Progenitor cell of endocrine pancreas (in vitro differentiated cells): ENCODE results near the gene CXCL3. TPM values are rescaled to one million over a fixed set of nuclear protein-coding genes. Genes with fewer than 3 reads are reported as not detected.
A peak's percentile ranks its signal among the peaks of the same experiment; 100 is the strongest.

ENCODE experiments used
- DNase-seq: peaks from one replicate; pipeline ENCODE4 v3.0.0; 2021; ENCODE audit warnings: low spot score; ENCODE audit not compliant: unreplicated experiment
- H3K27ac Mint-ChIP-seq: 2 replicates; pipeline ENCODE4 v1.8.0; 2021; ENCODE audit warnings: mild to moderate bottlenecking, moderate library complexity, mixed read lengths
- H3K27me3 Mint-ChIP-seq: 2 replicates; pipeline ENCODE4 v1.8.0; 2021; ENCODE audit warnings: mixed read lengths
- H3K36me3 Mint-ChIP-seq: 2 replicates; pipeline ENCODE4 v1.8.0; 2022; ENCODE audit warnings: mixed read lengths; ENCODE audit not compliant: insufficient read depth
- H3K4me1 Mint-ChIP-seq: 2 replicates; pipeline ENCODE4 v1.8.0; 2021; ENCODE audit warnings: low read depth, mixed read lengths
- H3K4me3 Mint-ChIP-seq: 2 replicates; pipeline ENCODE4 v1.8.0; 2021; ENCODE audit warnings: low read depth, mild to moderate bottlenecking, moderate library complexity, mixed read lengths
- H3K9me3 Mint-ChIP-seq: 2 replicates; pipeline ENCODE4 v1.8.0; 2021; ENCODE audit warnings: low read depth, mixed read lengths
- total RNA-seq: library from RNA; stranded (reverse); gene quantifications from 2 replicates; pipeline ENCODE4 v1.2.1, GENCODE V29; 2021
- TF ChIP-seq, protein P1 (sequence below): fragments of 200-600 bp; sonication (generic); IDR thresholded peaks from one replicate; pipeline ENCODE4 v1.5.0; 2021; ENCODE audit warnings: antibody characterized with exemption, mild to moderate bottlenecking; ENCODE audit not compliant: unreplicated experiment

Gene CXCL3
- total RNA-seq, 1 donor from 2014 or later, result 1.7 TPM

- Mint-ChIP-seq H3K4me3 (peak overlapping the region; percentile 90), H3K27me3 (peaks cover 33% of the 10 kb centered on the region), H3K36me3 (no peaks in the 10 kb centered on the region), H3K9me3 (no peaks in the 10 kb centered on the region), H3K27ac (peak overlapping the region; percentile 90), H3K4me1 (peaks cover 15% of the 10 kb centered on the region)
- peak; percentile 14 for DNase-seq
- TF ChIP-seq, protein P1, sequence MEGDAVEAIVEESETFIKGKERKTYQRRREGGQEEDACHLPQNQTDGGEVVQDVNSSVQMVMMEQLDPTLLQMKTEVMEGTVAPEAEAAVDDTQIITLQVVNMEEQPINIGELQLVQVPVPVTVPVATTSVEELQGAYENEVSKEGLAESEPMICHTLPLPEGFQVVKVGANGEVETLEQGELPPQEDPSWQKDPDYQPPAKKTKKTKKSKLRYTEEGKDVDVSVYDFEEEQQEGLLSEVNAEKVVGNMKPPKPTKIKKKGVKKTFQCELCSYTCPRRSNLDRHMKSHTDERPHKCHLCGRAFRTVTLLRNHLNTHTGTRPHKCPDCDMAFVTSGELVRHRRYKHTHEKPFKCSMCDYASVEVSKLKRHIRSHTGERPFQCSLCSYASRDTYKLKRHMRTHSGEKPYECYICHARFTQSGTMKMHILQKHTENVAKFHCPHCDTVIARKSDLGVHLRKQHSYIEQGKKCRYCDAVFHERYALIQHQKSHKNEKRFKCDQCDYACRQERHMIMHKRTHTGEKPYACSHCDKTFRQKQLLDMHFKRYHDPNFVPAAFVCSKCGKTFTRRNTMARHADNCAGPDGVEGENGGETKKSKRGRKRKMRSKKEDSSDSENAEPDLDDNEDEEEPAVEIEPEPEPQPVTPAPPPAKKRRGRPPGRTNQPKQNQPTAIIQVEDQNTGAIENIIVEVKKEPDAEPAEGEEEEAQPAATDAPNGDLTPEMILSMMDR, result no peak
Measured at GRCh38 chr4:74038086-74038424, 434 bp downstream of the CXCL3 start.

DNA sequence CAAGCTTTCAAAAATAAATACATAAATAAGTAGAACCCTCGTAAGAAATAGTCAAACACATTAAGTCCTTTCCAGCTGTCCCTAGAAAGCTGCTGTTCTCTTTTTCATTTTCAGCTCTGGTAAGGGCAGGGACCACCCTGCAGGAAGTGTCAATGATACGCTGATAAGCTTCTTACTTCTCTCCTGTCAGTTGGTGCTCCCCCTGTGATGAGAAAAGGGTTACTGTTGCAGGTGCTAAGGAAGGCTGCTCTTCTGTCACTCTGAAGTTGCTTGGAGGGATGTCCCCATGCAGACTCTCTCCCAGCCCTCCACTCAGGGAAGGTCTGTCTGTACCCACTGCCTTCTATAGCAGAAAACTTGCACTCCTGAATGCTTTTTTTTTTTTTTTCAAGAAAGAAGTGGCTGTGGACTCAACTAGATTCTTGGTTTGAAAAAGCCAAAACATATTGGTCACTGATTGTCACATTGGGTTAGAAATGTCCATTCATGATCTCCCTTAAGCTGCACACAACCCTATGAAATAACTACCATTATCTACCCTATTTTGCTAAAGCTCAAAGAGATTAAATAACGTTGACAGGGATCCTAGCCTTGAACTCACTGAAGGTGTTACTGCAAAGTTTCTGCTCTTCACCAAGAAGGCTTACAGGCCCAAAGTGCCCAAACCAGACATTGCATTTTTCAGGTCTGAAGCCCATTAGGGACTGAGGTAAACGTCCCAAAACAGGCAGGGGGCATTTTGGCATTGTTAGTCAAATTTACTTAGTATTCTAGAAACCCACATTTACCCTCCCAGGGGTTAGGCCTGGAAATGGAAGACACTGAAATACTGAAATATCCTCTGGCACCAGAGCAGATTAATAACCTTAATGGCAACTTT is 1.2 kb downstream of the CXCL3 start:
- peaks cover 15% of the 10 kb centered on the region for H3K4me1 Mint-ChIP-seq
- peaks cover 35% of the 10 kb centered on the region for H3K27me3 Mint-ChIP-seq
- no peak for DNase-seq
- no peak overlapping the region for H3K27ac Mint-ChIP-seq
- no peaks in the 10 kb centered on the region for H3K9me3 Mint-ChIP-seq
- TF ChIP-seq, protein P1, result no peak
- peak overlapping the region; percentile 90 for H3K4me3 Mint-ChIP-seq
- no peaks in the 10 kb centered on the region for H3K36me3 Mint-ChIP-seq

DNA sequence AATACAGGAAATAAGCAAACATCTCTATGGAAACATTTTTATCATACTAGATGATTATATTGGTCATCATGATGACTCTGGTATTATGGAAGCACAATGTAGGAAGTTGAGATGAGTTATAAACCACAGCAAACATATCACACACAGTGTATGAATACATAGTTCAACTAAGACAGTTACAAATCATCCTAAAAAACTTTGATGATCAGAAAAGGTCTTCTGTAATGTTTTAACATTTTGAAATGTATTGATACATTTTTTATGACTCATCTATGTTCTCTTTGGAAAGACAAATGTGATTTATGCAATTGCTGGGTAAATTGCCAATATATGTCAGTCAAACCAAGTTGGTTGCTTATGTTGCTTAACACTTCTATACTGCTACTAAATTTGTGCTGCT is 4.8 kb downstream of the CXCL3 start:
- no peak overlapping the region for H3K4me3 Mint-ChIP-seq
- DNase-seq, result no peak
- H3K36me3 Mint-ChIP-seq, result no peaks in the 10 kb centered on the region
- peaks cover 13% of the 10 kb centered on the region for H3K27me3 Mint-ChIP-seq
- no peaks in the 10 kb centered on the region for H3K9me3 Mint-ChIP-seq
- peaks cover 7% of the 10 kb centered on the region for H3K4me1 Mint-ChIP-seq
- no peak overlapping the region for H3K27ac Mint-ChIP-seq
- TF ChIP-seq, protein P1, result no peak

DNA sequence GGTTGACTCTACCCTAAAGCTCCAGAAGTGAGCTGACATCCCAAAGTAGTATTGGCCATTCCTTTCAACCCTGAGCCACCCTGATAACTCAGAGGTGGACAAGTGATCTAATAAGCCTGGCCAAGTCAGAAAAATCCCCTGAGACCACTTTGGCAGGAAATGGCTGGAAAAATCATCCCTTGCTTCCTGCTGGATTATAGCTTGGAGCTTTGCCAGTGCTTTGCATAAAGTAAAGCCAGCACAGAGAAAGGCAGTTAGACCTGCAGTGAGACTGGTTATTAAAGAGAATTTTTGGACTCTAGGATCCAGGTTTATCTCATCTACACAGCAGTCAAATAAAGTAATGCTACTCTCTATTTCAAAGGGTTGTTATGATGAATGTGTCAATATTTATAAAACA is 6.4 kb downstream of the CXCL3 start:
- H3K9me3 Mint-ChIP-seq, result no peaks in the 10 kb centered on the region
- no peak overlapping the region for H3K27ac Mint-ChIP-seq
- H3K27me3 Mint-ChIP-seq, result peaks cover 13% of the 10 kb centered on the region
- no peak overlapping the region for H3K4me3 Mint-ChIP-seq
- TF ChIP-seq, protein P1, result no peak
- no peak for DNase-seq
- H3K4me1 Mint-ChIP-seq, result peaks cover 1% of the 10 kb centered on the region
- H3K36me3 Mint-ChIP-seq, result no peaks in the 10 kb centered on the region

DNA sequence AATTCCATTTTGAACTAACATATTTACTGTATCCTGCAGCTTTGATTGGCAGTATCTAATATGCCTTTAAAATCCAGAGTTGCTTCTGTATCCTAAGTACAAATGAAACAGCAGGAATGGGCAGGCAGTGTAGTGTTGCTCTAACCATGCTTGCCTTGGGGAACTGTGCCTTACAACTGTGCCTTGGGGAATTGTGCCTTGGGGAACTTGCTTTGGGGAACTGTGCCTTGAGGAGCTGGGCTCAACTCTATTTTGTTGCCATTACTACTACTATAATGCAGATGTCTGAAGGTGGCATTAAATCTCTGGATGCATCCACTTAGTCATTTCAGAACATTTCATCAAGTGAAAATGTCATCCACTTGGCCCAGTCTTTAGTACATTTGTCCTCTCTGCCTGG is 6.9 kb downstream of the CXCL3 start:
- no peak for DNase-seq
- Mint-ChIP-seq H3K4me1 (peaks cover 1% of the 10 kb centered on the region), H3K36me3 (no peaks in the 10 kb centered on the region), H3K27me3 (peaks cover 13% of the 10 kb centered on the region), H3K27ac (no peak overlapping the region), H3K4me3 (no peak overlapping the region), H3K9me3 (no peaks in the 10 kb centered on the region)
- TF ChIP-seq, protein P1, result no peak
